ENCODE results near the gene PLA2G4B. TPM values are rescaled to one million over a fixed set of nuclear protein-coding genes. Genes with fewer than 3 reads are reported as not detected.

PLA2G4B gene
- total and polyA plus RNA-seq, 10 of the 15 experiments (the other 5 are each of a cell fraction or from before 2014, with no cell fraction given): 0.22 to 6.6 (median 2.9) TPM

- TF ChIP-seq POU2F2 (IDR thresholded peaks at IDR 0.05; ENCODE audit: borderline replicate concordance, low read depth, low read length) (0 out of 3 replicates have a peak, but pooled peaks have one; percentile 26), CBFB (IDR thresholded peaks at IDR 0.05; ENCODE audit: low read depth) (0 out of 2 replicates have a peak, but pooled peaks have one; percentile 17), ZBTB40 (IDR thresholded peaks at IDR 0.05; ENCODE audit: borderline replicate concordance) (0 out of 2 replicates have a peak, but pooled peaks have one; percentile 27), PAX5 (IDR thresholded peaks at IDR 0.05; ENCODE audit: borderline replicate concordance, low read depth, low read length) (0 out of 2 replicates have a peak, but pooled peaks have one; percentile 18), POLR2AphosphoS5 (IDR thresholded peaks at IDR 0.05; ENCODE audit: low read length) (peak; percentile 62; the same call in 1 of the 2 replicates), HDAC2 (IDR thresholded peaks at IDR 0.05) (no peak), ZBTB4 (CRISPR knock-in tag; IDR thresholded peaks at IDR 0.05) (no peak), ZNF24 (IDR thresholded peaks at IDR 0.05) (no peak), SIN3A (IDR thresholded peaks at IDR 0.05; ENCODE audit: low read depth, low read length) (no peak), FOS (IDR thresholded peaks at IDR 0.05; ENCODE audit: borderline replicate concordance, extremely low read depth, insufficient read length) (no peak), TCF3 (IDR thresholded peaks at IDR 0.05; ENCODE audit: borderline replicate concordance, insufficient read depth, low read depth, low read length) (no peak), ZBED1 (IDR thresholded peaks at IDR 0.05; ENCODE audit: borderline replicate concordance) (no peak), RAD21 (IDR thresholded peaks at IDR 0.05; ENCODE audit: insufficient read depth, low read depth, low read length) (no peak), YBX1 (IDR thresholded peaks at IDR 0.05) (no peak), MEF2A (IDR thresholded peaks at IDR 0.05; ENCODE audit: insufficient read depth, low read depth, low read length) (no peak), LARP7 (IDR thresholded peaks at IDR 0.05) (peak; percentile 77; the same call in 1 of the 2 replicates), SIX5 (IDR thresholded peaks at IDR 0.05; ENCODE audit: low read depth, low read length, severe bottlenecking) (no peak), SMAD1 (IDR thresholded peaks at IDR 0.05; ENCODE audit: low read depth, partially characterized antibody) (no peak), NR2C2 (IDR thresholded peaks at IDR 0.05; ENCODE audit: borderline replicate concordance, control insufficient read depth, insufficient read length, low read depth) (no peak), BCLAF1 (IDR thresholded peaks at IDR 0.05) (no peak)
Observed at GRCh38 chr15:41827880-41828806, 10.5 kb upstream of the PLA2G4B start, which contains the start of gene JMJD7 (continued).

Data from GM12878 (cell line).